GM10847 (cell line): ENCODE results near the gene PHTF2.

Experiments
- POLR2A ChIP-seq: IDR thresholded peaks from 2 replicates; pipeline ENCODE4 v1.6.1; 2011; ENCODE audit not compliant: insufficient read length; ENCODE audit errors: extremely low read depth

PHTF2 gene

DNA sequence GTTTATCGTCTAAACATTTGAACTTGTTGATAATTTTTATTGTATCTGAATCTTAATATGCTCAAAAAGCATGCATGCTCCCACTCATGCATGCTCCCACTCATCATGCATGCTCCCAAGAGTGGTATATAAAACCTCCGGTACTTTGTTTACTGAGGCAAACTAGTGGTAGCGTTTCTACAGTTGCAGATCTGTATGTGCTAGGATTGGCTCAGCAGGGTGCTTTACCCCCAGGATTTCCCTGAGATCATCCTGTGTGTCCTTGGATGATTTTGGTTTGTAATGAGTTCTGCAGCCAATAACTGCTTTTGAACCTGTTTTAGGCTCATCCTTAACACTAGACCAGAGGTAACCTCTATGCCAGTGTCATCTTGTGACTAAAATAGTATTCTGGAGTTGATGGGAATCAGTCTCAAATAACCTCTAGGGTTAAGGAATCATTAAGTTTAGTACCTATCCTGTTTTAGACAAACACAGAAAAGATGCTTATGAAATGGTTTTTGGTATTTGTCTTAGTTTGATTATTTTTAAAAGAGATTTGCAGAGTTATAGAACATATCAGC is 40.4 kb downstream of the PHTF2 start:
- TF ChIP-seq POLR2A, result no peak

DNA sequence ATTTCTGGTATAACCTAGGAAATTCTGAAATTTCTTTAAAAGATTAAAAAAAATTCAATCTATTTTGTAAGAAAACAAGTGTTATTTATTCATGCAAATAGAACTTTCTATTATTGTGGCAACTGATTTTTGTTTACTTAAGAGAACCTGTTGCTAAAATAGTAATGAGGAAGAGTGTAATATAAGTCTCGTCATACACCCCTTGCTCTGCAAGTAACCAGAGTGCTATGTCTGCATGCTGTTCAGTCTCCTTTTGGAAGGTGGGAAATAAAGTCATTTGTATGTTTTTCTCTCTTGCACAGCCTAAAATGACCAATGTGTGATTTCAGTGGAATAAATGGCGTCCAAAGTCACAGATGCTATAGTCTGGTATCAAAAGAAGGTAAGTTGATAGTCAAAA is 41.3 kb downstream of the PHTF2 start:
- TF ChIP-seq POLR2A, result no peak

DNA sequence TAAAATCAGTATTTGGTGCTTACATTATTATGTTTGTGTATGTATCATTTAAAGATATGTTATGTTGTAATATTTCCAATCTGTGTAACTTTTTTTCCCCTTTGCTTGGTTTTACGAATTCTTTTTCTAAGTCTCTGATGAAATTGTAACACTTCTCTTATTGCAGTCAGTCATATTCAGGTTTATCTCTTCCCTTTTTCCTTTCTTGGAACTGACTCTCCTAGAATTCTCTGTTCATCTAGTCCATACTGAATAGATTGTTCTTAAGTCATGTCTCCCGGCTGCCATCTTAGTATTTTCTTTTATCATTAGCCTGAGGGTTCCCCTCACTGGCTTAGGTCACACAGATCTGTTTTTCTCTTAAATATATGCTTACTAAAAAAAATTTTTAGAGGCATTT is 44.6 kb downstream of the PHTF2 start:
- no peak for TF ChIP-seq POLR2A

DNA sequence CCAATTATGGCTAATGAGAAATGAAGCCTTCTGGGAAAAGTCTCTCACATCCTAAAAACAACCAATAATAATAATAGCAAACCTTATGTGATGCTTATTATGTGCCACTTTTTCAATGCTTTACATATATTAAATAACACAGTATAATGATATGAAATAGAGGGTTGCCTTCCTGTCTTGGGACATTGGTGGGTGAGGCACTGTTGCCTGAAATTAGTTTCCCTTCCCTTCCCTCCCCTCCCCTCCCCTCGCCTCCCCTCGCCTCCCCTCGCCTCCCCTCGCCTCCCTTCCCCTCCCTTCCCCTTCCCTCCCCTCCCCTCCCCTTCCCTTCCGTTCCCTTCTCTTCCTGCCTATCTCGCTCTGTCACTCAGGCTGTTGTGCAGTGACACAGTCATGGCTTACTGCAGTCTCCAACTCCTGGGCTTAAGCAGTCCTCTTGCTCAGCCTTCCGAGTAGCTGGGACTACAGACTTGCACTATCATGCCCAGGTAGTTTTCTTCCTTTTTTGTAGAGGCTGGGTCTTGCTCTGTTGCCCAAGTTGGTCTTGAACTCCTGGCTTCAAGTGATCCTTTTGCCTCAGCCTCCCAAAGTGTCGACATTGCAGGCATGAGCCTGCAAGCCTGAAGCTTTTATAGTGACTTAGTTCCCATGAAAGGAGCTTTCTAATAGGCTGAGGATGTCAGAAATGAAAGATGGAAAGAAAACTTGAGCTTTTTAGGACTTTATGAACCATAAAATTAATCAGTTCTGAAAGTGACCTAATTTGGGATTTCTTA is 47.9 kb downstream of the PHTF2 start:
- TF ChIP-seq POLR2A, result no peak

DNA sequence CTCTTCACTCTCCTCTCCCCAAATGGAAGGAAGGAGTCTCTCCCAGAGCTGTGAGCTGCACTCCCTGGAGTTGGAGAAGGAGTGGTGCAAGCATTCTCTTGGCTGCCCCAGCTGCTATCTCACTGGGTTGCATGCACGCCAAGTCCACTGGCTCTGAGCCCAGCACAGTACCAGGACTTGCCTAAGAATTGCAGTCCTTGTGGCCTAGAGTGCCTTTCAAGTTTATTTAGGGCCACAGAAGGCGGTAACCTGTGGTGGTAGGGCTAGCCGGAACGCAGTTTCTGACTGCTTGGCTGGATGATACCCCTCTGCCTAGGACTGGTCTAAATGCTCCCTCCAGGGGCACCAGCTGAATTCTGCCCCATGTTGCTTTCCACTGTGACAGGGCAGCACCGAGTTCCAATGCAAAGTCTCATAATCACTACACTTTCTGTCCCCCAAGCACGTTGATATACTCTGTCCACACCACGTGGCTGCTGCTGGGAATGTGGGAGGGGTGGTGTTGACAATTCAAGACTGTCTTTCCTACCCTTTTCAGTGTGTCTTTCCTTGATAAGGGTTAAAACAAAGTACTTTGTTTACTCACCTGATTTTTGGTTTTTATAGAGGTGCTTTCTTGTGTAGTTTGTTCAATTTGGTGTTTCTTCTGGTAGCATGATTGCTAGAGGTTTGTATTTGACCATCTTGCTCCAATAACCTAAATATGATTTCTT is 57.0 kb downstream of the PHTF2 start:
- TF ChIP-seq POLR2A, result no peak

DNA sequence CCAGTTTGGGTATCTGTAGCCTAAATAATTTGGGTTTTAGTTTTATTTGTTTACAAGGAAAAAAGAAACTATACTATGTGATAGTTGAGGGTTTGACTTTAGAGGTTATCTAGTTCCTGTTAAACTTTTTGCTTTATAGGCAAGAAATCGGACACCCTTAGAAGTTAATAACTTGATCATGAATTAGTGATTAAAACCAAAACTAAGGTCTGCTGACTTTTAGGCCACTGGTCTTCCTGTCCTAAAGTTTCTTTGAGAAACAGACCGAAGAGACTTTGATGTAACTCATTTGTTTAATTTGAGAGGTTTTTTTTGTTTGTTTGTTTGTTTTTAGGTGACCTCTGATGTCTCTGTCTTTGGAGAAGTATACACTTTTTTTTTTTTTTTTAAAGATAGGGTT is 59.7 kb downstream of the PHTF2 start:
- no peak for TF ChIP-seq POLR2A

DNA sequence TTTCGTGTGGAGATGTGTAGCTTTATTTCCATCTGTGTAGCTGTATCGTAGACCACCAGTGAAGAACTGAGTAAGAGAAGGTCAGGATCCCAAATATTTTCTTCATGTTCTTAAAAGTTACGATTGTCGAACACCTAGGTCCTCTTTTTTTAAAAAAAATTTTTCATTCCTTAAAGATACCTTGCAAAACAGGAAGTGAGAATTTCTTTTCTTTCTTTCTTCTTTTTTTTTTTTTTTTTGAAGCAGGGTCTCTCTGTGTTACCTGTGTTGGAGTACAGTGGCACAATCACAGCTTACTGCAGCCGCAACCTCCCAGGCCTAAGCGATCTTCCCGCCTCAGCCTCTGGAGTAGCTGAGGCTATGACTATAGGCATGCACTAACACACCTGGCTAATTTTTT is 60.8 kb downstream of the PHTF2 start:
- TF ChIP-seq POLR2A, result no peak

DNA sequence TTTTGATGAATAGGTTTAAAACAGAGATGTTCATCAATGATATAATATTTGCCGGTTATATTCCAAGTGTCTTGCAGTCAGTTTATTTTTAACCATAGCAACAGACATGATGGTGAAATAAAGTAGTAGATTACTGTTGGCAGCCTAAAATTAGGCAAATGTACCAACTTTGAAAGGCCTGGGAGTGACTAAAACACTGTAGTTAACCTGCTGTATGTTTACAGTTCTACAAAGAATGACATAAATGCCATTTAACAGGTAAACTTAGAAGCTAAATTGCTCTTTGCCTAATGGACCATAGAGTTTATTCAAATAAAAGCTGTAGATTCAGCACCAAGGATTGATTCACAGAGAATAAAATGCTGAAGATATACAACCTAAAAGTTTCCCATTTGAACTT is 64.1 kb downstream of the PHTF2 start:
- TF ChIP-seq POLR2A, result no peak

DNA sequence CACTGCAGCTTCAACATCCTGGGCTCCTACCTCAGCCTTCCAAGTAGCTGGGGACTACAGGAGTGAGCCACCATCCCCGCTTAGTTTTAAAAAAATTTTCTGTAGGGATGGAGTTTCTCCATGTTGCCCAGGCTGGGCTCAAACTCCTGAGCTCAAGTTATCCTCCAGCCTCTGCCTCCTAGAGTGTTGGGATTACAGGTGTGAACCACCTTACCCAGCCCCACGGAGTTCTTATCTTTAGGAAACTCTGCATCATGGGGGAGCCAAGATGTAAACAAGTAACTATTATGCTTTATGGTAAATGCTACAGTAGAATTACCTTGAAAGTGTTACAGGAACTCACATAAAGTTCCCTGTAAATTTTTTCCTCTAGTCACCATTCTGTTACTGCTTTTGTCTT is 65.3 kb downstream of the PHTF2 start:
- TF ChIP-seq POLR2A, result no peak

DNA sequence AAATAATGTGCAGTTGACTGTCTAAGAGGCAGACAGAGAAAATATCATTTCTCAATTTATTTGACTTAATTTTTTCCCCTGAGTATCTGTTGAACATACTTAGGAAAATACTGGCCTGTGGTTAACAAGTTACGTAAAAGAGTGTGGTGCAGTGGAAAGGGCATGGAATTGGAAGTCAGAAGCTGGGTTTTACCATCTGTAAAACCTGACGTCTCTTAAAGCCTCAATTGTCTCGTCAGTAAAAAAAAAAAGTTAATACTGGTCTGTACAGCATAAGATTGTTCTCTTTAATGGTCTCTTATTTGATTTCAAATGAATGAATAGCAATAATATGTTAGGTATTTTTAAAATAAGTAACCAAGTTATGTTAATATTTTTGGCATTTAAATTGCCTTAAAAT is 67.8 kb downstream of the PHTF2 start:
- no peak for TF ChIP-seq POLR2A

DNA sequence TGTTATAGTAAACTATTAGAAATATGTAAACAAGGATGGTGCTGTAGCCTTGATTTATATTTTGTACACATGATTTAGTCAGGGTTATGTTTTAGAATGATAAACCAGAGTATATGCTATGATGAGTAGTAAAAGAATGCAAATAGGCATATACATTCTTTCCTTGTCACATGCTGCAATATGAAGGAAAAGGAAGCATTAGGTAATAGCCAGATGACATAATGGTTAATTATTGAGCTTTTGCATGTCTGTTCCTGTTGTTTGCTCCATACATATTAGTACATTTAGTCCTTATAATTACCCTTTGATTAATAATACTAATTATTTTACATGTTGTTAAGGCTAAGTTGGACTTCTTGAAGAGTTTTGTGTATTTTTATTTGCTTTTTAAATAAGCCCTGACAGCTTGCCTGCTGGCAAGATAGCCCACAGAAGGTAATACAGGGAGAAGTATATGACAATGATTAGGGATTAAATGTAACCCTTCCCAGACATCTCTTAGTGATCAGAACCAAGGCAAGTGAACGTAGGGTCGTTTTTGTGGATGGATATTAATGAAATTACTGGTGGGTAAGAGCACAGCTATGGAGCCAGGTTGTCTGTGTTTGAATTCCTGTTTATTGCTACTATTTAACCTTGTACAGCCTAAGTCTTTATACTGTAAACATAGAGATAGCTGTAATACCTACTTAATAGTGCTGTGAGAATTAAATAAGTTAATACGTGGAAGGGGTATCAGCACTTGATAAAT is 68.4 kb downstream of the PHTF2 start:
- TF ChIP-seq POLR2A, result no peak

DNA sequence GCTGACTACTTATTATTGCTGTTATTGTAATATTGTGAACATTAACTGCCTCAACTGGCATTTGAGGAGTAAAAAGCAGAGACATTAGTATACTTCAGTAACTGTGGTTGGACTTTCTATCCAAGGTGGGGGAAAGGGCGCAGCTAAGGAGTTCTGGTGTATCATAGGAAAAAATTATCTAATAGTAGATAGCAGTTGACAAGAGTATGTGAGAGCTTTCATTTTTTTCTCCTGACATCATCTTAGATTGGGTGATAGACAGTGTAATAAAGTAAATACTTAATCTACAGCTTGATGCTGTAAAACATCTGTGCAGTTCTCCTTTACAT is 68.9 kb downstream of the PHTF2 start:
- TF ChIP-seq POLR2A, result no peak

DNA sequence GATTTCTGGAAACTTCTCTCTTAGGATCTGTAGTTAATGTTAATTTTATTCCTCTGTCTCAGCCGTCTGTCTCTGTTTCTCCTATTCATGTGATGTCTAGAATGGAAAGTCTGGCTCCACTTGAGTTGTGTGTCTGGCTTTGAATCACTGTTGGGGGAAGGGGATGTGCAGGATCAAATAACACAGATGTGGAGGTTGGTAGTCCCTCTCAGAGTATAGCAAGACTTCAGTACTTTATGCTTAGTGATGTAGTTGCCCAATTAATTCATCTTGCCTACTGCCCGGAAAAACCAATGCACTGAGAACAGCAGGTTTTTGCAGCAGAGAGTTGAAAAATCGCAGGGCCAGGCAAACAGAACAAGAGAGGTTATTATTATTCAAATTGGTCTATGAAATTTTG is 79.2 kb downstream of the PHTF2 start:
- no peak for TF ChIP-seq POLR2A

DNA sequence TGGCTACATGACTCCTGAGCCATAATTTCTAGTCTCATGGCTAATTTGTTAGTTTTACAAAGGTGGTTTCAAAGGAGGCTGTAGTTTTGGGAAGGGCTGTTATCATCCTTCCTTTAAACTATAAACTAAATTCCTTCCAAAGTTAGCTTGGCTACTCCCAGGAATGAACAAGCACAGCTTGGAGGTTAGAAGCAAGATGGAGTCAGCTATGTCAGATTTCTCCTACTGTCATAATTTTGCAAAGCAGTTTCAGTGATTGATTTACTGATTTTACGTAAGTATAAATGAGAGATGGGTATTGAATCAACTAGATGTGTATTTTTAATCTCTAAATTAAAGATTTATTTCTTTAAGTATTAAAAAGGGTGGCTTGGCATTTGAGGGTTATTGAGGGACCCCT is 79.9 kb downstream of the PHTF2 start:
- no peak for TF ChIP-seq POLR2A

DNA sequence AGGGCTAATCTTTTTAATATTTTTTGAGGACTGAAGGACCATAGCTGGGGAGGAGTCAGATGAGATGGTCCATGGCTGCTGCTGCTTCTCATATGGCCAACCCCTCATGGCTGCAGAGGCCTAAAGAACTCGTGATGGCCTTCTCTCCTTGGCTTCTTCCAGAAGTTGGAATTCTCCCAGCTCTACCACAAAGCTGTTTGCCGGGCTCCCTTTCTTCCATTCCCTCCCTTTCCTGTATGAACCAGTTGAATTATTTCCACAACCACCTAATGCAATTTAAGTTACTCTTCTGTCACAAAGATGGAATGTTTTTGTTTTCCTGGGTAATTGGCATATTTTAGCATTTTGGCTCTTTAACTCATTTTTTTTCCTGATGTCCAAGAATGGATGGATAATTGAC is 80.7 kb downstream of the PHTF2 start:
- TF ChIP-seq POLR2A, result no peak

DNA sequence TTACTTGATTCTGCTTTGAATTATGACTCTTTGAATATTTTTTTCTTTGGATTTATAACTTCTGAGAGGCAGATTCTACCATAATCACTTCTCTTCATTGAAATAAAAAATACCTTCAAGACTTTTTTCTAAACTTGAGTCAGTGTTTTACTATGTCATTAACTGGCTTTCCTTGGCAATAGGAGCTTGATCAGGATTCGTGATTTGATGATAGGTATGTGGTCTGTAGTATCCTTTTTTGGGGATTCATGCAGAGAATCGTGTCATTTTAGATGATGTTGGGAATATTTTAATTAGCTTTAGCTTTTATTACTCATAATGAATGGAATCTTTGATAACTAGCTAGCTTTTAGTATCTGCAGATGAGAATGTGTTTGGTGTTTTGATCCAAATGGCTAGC is 83.3 kb downstream of the PHTF2 start:
- no peak for TF ChIP-seq POLR2A
